Stimulated activated CD4-positive, alpha-beta T cell treated with anti-CD3 and anti-CD28 coated beads, Interleukin-2, amount 100 ng/mL, for 24 hours (primary cell): ENCODE results near the gene ANGPTL7.
"Not testable (repeated sequence)": the region's sequence is repeated elsewhere in the genome, so short reads cannot be mapped to it uniquely, and the experiment has no call there.

Experiments
- DNase-seq, 2 donors: peaks; one replicate each; pipeline ENCODE4 v3.0.0-alpha.2; 2020

The ANGPTL7 gene

GRCh38 chr1:11188858-11189451 is at the start of gene ANGPTL7:
TSS of gene ANGPTL7 (plus strand) at chr1:11189355. CDS start at chr1:11189580, 225 bp downstream.
- DNase-seq = no peak

- no peak for DNase-seq
Observed at GRCh38 chr1:11142618-11143391, 46.4 kb upstream of the ANGPTL7 start.

GRCh38 chr1:11143401-11143800 is 45.8 kb upstream of the ANGPTL7 start:
- DNase-seq = no peak

GRCh38 chr1:11143907-11144306 is 45.2 kb upstream of the ANGPTL7 start:
- no peak for DNase-seq

- no peak for DNase-seq
Observed at GRCh38 chr1:11144570-11145256, 44.4 kb upstream of the ANGPTL7 start.

- no peak for DNase-seq
Observed at GRCh38 chr1:11145741-11146140, 43.4 kb upstream of the ANGPTL7 start.

- DNase-seq = no peak
Observed at GRCh38 chr1:11147197-11147770, 41.9 kb upstream of the ANGPTL7 start.

GRCh38 chr1:11150326-11150725 is 38.8 kb upstream of the ANGPTL7 start:
- DNase-seq = no peak

GRCh38 chr1:11151114-11151513 is 38.0 kb upstream of the ANGPTL7 start:
- no peak for DNase-seq

GRCh38 chr1:11151826-11152612 is 37.1 kb upstream of the ANGPTL7 start:
- no peak for DNase-seq

GRCh38 chr1:11152755-11153154 is 36.4 kb upstream of the ANGPTL7 start:
- DNase-seq = no peak

GRCh38 chr1:11153184-11153583 is 36.0 kb upstream of the ANGPTL7 start:
- DNase-seq = no peak

GRCh38 chr1:11156441-11156840 is 32.7 kb upstream of the ANGPTL7 start:
- no peak for DNase-seq

- DNase-seq = peak in 1 of 2 donors; percentile 27
Observed at GRCh38 chr1:11156963-11157362, 32.2 kb upstream of the ANGPTL7 start.

GRCh38 chr1:11157394-11157793 is 31.8 kb upstream of the ANGPTL7 start:
- DNase-seq = no peak

GRCh38 chr1:11157867-11158266 is 31.3 kb upstream of the ANGPTL7 start:
- DNase-seq = no peak

- DNase-seq = no peak
Observed at GRCh38 chr1:11158291-11158690, 30.9 kb upstream of the ANGPTL7 start.

- DNase-seq = no peak
Observed at GRCh38 chr1:11158720-11159321, 30.3 kb upstream of the ANGPTL7 start.

- DNase-seq = not testable (repeated sequence)
Observed at GRCh38 chr1:11162752-11163151, 26.4 kb upstream of the ANGPTL7 start.

GRCh38 chr1:11166744-11167143 is 22.4 kb upstream of the ANGPTL7 start:
- DNase-seq = not testable (repeated sequence)

- no peak for DNase-seq
Observed at GRCh38 chr1:11168731-11169130, 20.4 kb upstream of the ANGPTL7 start.

- no peak for DNase-seq
Observed at GRCh38 chr1:11169202-11169601, 20.0 kb upstream of the ANGPTL7 start.
